GM19324 (cell line): ENCODE results near the gene GATA5.

Experiments
- ATAC-seq: cut with Tn5 transposase; IDR thresholded peaks from one replicate; pipeline ENCODE4 v1.9.1; 2021; ENCODE audit warnings: mild to moderate bottlenecking, moderate library complexity; ENCODE audit not compliant: unreplicated experiment, low FRiP score

The GATA5 gene

GRCh38 chr20:62475772-62476055 lies at the start of gene GATA5:
Gene GATA5, minus strand, starts transcription at chr20:62475995. Its CDS starts 474 bp downstream, at chr20:62475521.
- ATAC-seq = no peak

- ATAC-seq = no peak
Measured at GRCh38 chr20:62525014-62525413, 49.2 kb upstream of the GATA5 start.

GRCh38 chr20:62524505-62524911 lies 48.7 kb upstream of the GATA5 start:
- no peak for ATAC-seq

DNA sequence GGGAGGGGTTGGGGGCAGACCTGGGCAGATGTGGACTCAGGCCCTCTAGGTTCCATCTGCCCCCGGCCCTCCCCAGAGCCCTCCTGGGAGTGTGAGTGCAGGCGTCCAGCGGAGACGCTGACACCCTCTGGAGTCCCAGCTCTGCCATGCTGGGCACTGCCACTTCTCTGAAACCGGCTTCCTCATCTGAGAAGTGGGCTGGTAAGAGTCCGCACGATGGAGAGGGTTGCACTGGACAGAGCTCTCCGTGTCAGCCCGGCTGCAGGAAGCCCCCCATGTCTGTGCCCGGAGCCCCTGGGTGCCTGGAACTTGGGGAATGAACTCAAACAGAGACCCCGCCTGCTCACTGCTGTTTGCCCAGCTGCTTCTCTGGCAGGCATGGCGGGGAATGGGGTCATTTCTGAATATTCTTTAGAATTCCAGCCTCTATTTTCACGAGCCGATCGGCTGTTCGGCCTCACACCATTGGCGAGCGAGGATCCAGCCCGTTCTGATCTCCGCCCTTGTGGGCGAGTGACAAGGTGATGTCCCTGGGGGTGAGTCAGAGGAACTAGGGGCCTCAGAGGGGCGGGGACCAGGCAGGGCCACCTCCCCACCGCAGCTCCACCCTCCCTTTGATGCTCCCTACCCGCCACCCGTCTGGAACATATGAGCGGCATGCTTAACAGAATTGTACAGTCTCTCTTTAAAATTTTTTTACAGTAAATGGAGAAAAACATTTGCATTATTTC lies 47.8 kb upstream of the GATA5 start:
- no peak for ATAC-seq

GRCh38 chr20:62522748-62523396 lies 47.1 kb upstream of the GATA5 start:
- ATAC-seq = no peak

DNA sequence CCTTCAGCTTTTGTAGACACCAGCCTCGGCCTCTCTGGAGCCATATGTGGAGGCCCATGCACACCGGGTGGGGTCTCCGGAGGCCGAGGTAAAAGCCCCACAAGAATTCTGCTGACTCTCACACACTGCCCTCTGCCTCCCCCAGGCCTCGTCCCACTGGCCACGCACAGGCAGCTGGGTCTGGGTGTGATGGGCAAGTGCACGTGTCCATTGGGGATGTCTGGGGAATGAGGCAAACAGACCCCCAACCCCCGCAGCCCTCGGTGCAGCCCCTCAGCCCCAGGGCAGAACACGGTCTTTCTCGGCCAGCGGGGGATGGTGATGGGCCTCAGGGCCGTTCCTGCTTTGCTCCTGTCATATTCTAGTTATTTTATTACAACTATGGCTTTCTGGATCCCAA lies 44.0 kb upstream of the GATA5 start:
- no peak for ATAC-seq

- no peak for ATAC-seq
Measured at GRCh38 chr20:62518911-62519310, 43.1 kb upstream of the GATA5 start.

GRCh38 chr20:62517901-62518610 lies 42.3 kb upstream of the GATA5 start:
- no peak for ATAC-seq

DNA sequence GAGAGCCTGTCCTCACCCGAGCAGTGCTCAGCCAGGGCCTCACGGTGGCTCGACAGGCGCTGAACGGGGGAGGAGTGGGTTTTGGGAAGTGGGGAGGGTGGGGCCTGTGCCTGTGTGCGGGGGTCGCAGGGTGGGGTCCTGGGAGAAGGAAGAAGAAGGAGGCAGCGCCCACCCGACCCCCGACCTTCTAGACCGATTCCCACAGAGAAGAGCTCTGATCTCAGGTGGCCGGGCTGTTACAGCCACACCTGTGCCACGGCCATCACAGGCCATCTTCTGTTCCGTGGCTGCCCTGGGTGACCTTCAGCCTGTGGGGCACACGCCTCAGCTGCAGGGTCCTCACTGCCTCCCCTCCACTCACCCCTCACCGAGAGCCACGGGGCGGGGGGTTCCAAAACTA lies 41.4 kb upstream of the GATA5 start:
- no peak for ATAC-seq

GRCh38 chr20:62516338-62516737 lies 40.5 kb upstream of the GATA5 start:
- ATAC-seq = no peak

- no peak for ATAC-seq
Measured at GRCh38 chr20:62515826-62516225, 40.0 kb upstream of the GATA5 start.

- ATAC-seq = no peak
Measured at GRCh38 chr20:62515280-62515679, 39.5 kb upstream of the GATA5 start.

GRCh38 chr20:62513991-62514390 lies 38.2 kb upstream of the GATA5 start:
- ATAC-seq = no peak

DNA sequence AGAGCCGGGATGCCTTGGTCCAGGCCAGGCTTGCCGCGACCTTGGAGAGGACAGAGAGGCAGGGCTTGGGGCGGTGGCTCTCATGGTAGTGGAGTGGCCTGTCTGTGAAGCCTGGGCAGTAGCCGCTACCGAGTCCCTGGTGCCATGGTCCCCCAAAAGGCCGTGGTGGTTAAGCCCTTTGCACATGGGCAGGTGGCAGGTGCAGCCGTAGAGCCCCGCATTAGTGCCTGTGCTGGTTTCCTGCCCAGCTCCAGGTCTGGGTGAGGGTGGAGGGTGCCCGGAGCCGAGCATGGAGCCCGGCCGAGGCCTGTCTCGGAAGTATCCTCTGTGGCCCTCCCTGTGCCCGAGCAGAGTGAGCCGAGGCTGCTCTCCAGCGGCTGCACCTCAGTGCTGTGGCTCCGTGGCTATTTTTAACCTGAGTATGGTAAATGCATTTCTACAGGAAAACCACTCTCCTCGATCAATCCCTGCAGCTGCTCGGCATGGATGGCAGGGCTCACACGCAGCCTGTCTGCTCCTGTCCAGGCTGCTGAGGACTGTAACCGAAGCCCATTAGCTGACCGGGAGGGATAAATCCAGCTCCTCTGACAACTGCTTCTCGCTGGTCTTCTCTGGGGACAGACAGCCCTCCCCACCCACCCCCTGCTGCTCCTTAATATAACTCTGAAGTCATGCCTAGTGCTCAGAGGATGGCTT lies 36.3 kb upstream of the GATA5 start:
- no peak for ATAC-seq

- ATAC-seq = no peak
Measured at GRCh38 chr20:62511300-62511914, 35.6 kb upstream of the GATA5 start.

- ATAC-seq = no peak
Measured at GRCh38 chr20:62508641-62509051, 32.9 kb upstream of the GATA5 start.

- ATAC-seq = no peak
Measured at GRCh38 chr20:62507991-62508640, 32.3 kb upstream of the GATA5 start.

GRCh38 chr20:62507323-62507722 lies 31.5 kb upstream of the GATA5 start:
- no peak for ATAC-seq

DNA sequence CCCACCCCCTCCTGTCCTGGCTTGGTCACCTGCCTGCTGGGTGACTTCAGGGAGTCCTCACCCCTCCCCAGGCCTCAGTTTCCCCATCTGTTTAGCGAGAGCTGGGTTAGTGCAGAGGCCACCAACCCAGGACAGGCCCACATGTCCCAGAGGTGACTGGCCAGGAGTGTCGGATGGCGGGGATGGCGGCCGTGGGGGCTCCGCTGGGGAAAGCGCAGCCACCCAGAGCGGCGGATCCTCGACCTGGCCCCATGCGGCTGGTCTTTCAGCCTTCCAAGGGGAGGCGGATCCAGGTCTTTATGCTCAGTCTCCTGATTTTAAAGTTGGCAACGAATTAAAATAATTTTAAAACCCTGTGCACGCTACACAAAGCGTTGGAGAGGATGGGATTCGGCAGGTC lies 31.0 kb upstream of the GATA5 start:
- no peak for ATAC-seq

DNA sequence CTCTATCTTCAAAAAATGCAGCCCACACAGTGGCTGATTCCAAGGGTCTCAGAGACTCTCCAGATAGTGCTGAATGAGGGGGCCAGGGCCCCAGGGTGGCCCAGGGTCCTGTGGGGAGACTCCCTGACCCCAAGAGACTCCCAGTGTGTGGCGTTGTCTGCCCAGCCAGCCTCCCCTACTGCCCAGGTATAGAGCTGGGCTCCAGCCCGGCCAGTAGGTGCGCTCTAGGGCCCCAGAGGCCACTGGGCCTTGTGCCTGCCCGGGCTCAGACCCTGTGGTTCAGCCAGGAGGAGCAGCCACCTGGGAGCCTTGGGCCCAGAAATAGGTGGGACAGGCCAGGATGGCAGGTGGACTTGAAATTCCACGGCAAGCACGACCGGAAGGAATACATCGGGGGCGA lies 30.3 kb upstream of the GATA5 start:
- no peak for ATAC-seq
